HG02870 (cell line): ENCODE data around the gene HRH2.

Experiments
- ATAC-seq: cut with Tn5 transposase; IDR thresholded peaks from one replicate; pipeline ENCODE4 v1.9.1; 2021; ENCODE audit warnings: mild to moderate bottlenecking, moderate library complexity; ENCODE audit not compliant: unreplicated experiment

HRH2 gene

DNA sequence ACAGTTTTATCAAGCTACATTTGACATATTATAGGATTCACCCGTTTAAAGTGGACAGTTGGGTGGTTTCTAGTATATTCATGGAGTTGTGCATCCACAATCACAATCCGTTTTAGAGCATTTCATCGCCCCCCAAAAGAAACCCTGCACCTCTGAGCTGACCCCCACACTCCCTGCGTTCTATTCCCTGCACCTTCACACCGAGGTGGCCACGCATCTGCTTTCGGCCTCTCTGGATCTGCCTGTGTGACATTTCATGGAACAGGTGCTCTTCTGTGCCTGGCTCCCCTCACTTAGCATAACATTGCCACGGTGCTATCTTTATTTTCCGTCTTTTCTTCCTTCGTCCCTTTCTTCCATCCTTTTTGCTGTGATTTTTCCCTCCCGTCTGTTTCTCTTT is 32.7 kb downstream of the HRH2 start:
- no peak for ATAC-seq

- no peak for ATAC-seq
Measured at GRCh38 chr5:175691761-175692160, 33.9 kb downstream of the HRH2 start.

DNA sequence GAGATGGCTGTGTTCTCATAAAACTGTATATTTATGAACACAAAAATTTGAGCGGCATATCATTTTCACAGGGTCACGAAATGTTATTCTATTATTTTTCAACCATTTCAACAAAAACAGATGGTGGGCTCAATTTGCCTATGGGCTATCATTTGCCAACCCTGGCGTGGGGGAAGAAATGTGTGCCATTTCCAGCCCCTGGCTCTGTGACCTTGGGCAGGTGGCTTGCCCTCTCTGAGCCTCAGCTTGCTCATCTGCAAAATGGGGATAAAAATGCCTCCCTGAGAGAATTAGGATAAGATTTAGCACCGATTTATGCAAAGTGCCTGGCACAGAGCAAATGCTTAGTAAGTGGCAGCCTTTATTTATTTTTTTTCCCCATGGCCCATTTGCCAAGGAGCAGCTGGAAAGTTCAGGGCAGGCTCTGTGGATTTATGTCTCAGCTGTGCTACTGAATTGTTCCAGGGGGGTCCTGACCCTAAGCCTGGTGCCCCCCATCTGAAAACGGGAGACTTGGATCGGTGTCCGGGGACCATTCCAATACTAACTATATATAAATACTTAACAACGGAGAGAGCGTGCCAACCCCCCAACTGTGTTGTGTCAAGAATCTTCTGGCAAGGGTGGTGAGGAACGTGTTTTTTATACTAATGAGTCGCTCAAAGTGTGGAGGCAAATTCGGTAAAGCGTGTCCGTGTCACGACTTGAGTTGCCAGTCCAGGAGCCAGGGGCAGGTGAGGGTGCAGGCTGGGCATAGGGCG is 34.5 kb downstream of the HRH2 start:
- ATAC-seq: no peak

DNA sequence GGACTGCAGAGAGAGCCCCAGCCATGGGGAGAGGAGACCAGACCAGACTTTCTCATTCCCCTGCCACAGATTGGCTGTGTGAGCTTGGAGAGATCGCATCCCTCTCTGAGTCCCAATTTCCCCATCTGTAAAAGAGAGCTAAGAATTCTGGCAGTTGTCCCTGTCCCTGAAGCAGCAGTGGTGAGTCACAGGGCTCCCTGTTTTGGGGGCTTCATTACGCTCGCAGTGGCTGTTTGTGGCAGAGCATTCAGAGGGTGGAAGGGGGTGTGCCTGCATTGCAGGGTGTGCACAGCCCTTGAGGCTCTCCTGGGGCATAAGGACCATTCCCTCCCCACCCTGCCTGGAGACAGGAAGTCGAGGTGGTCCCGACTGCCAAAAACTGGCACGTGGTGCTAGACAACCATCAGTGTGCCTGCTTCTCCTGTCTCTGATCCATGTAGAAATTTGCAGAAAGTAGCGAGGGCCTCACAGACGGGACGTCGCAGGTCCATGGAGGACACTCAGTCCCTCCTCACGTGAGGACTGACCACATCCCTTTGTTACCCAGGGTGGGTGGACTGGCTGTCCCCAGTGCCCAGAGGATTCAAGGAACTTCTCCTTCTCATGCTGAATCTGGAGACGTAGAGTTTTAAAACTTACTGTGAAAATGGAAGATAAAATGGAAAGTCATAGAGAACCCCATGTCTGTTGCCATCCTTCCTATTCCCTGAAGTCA is 35.3 kb downstream of the HRH2 start:
- ATAC-seq: no peak

DNA sequence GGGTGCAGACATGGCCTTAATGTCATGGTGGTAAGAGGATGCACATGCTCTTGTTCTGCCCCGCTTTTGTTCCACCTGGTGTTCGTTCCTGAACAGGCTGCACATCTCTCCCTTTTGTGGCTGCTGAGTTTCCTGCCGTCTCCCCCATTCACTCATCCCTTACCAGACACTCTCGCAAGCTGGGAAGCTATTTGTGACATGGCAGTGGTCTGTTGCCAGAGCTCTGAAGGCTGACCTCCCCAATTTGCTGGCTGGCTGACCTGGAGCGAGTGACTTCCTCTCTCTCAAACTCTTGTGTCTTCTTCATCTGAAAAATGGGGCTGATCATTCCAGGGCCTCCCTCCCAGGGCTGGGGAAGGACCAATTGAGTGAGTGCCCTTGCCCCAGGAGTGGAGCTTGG is 35.9 kb downstream of the HRH2 start:
- ATAC-seq: no peak

DNA sequence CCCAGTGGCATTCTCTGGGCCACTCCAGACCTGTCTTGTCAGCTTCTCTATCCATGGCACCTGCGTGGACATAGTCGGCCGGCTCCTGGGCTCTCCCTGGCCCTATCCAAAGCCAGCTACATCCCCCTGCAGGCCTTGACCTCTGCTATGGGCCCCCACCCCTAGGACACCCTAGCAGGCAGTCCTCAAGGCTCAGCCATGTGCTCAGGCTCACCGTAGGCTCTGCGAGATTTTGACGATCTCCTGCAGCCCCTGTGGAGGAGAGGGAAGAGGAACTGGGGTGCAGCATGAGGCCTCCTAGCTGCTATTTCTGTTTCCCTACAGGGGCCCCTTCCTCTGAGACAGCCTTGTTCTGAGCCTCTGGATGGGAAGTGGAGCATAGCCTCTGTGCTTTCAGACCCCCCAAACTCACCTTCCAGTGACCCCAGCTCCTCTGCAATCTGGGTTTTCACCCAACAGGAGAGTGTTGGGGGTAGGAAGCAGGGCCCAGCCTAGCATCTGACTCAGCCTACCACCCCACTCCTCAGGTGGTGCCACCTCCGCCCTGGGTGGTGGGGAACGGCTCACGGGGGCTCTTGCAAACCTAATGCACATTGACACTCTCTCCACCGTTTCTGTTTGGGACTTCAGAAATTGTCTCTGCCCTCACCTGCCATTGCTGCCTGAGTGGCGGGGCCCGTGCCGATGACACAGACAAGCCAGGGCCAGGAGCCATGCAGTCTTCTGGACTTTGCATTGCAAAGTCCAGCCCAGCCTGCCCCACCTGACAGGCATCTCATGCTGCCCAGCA is 36.7 kb downstream of the HRH2 start:
- ATAC-seq: no peak

DNA sequence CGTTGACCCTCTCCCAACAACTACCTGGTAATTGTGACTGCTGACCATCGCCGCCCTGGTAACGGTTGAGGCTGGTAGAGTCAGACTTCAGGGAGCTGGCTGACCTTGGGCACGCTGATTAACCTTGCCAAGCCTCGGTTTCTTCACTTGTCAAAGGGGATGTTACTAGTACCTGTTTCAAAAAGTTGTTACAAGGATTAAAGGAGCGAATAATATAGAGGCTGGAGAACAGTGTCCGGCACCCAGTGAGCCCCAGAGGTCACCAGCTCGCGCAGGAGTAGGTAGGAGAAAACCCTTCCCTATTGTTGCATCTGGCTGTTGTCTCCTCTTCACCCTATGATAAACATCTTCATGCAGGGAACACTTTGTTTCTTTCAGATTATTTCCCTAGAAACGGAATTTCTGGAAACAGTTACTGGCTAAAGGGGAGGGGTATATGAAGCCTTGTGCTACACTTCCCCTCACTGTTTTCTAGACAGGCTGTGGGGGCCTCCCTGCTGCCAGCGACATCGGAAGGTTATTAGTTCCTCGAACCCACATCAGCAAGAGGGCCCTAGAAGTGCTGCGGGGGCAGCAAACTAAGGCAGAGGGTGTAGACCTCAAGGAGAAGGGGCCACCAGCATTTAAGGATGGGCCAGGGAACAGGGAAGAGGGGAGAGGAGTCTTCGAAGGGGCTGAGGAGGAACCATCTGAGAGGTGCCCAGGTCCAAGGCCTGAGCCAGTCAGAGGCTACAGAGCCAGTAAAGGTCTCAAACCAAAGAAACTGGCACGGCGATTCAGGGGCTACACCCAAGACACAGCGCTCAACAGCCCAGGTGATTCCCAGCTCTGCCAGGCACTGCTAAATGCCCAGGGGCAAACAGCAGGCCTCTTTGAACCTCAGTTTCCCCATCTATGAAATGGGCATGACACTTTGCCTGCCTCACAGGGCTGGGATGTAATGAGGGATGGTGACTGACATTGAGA is 37.6 kb downstream of the HRH2 start:
- ATAC-seq: no peak

DNA sequence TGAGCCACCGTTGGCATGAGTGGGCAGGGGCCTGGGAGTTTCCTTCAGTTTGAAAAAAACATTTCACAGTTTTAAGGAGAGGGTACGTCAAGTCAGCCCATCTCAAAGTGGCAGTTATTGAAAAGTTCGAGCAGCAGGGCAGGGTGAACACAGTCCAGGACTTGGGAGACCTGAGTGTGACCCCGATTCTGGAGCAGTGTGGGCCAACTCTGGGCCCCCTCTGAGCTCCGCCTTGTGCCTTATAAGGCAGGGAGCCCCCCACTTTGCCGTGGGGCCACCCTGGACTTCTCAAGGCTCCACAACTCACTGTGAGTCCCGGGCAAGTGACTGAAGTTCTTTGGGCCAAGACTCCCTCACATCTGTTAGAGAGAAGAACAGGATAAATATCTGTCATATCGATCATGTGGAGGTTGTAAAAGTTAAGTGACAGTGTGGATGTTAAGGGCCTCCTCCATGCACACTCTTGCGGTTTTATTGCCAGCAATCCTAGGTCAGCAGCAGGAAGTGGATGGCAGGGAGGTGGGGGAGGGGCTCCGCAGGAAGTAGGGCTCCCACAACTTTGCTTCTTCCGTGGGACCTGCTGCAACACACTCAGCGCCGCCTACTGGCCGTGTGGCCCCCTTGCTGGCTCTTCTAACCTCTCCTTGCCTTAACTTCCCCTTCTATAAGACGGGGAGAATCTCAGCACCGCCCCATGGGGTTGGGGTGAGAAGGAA is 38.4 kb downstream of the HRH2 start:
- no peak for ATAC-seq

DNA sequence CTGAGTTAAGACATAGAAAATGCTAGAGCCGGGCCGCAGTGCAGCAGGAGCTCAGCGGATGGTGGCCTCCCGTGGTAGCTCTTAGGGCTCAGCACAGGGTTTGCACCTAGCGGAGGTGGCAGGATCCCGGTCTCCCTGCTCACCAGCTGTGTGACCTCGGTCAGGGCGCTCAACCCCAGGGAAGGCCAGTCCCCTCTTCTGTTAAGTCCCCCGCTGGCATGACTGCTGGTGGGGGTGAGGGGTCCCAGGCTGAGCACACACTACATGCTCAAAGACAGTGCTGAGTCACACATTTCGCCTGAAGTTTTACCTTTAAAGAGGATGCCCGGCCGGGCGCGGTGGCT is 39.0 kb downstream of the HRH2 start:
- no peak for ATAC-seq

DNA sequence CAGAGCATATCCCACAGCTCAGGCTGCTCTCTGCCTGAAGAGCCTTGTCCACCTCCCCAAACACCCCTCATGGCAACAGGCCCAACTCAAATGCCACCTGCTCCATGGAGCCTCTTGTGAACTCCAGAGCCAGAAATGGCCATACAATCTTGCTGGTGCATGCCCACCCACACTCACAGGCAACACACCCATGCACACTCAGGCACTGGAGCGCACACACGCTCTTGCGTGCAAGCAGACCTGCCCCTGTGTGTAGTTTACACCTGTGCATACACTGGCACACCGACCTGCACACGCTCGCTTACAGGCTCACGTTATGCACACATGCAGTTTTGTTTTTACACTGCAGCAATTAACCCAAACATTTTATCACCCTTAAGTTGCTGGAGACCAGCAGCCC is 40.0 kb downstream of the HRH2 start:
- no peak for ATAC-seq

- ATAC-seq: no peak
Measured at GRCh38 chr5:175698401-175699115, 40.7 kb downstream of the HRH2 start.

DNA sequence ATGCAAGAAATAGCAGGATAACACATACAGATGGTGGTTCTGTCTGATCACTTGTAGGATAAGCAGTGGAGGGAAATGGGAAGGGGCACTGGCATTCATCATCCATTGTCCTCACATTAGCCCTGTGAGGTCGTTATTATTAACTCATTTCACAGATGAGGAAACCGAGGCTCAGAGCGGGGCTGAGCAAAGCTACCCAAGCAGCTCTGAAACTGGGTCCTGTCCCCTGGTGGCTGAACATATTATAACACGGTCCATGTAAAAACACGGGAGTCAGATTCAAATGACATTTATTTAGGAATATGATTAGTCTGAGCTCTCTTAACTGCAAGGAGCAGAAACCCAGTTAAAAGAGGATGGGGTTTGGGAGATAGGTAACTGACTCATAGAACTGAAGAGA is 43.1 kb downstream of the HRH2 start:
- ATAC-seq: no peak

DNA sequence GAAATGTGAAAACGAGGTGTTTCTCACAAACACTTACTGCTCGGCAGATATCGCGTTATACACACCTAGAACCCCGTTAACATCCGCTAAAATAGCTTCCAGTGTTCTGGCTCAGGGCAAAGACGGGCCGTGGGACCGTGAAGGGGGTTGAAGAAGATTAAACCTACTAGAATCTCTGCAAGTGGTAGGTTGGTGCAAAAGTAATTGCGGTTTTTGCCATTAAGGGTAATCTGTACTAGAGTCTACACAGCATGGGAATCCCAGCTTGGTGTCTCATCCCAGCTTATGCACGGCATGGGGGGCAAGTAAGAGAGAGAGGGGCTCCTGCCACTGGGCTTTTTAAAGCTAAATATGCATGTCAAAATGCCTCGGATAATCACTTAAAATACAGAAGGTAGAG is 43.9 kb downstream of the HRH2 start:
- ATAC-seq: no peak

DNA sequence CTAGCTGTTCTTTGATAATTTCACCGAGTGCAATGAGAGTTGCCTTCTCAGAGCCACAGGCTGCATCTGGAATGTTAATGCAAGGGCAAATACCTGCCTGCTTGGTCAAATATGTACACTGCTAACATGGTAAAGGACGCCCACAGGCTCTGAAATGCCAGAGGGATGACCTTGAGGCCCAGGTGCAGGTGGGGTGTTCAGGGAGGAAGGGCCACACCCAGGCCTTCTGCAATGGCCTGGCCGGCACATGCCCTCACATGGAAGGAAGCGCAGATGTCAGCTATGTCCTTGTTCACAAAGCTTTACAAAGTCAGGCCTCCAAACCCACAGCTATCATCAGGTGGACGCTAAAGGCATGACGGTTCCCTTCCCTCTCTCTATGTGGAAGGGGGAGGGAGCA is 48.6 kb downstream of the HRH2 start:
- no peak for ATAC-seq

DNA sequence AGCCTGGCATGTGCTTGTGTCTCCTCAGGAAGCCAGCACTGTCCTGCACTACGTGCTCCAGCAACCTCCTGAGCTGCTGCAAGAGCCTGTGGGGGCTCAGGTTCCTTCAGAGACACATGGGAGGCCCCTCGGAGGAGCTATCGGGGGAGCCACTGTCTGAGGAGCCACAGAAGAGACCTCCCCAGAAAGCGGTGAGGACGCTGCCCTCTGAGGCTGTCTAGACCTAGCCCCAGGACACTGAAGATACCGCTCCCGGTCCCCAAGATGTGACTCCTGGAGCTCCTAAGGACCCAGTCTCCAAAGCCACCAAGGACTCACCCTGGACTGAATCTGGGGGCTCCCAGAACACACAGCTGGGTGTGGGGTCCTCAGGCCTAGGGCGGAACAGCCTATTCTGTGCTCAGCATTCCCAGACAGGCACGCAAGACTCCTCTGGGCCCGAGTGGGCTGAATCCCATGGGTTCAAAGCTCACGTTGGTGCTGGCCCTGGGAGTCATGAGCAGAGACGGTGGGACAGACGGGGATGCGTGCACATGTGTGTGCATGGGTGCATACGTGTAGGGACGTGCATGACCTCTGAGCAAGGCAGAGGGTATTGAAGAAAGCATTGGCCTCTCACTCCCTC is 50.0 kb downstream of the HRH2 start:
- no peak for ATAC-seq

DNA sequence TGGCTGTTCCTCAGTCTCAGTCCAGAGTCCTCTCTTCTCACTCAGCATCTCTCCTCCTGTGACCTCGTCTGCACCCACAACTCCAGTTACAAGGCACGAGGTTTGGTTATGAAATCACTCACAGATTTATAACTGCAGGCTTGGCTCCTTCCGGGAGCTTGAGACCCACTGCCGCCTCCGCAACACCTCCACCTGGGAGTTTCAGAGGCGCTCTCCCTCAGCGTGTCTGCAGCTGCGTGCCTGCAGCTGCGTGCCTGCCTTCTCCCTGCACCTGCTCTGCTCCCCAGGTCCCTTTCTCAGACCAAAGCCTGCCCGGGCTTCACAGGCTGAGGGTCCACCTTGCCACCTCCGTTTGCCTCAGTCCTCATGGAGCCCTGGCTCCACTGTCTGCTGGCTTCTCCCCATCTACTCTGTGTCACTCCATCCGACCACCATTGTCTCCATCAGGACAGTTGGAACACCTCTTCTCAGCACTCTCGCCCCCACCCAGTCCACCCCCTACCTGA is 51.5 kb downstream of the HRH2 start:
- no peak for ATAC-seq

- ATAC-seq: no peak
Measured at GRCh38 chr5:175710326-175710725, 52.5 kb downstream of the HRH2 start.

DNA sequence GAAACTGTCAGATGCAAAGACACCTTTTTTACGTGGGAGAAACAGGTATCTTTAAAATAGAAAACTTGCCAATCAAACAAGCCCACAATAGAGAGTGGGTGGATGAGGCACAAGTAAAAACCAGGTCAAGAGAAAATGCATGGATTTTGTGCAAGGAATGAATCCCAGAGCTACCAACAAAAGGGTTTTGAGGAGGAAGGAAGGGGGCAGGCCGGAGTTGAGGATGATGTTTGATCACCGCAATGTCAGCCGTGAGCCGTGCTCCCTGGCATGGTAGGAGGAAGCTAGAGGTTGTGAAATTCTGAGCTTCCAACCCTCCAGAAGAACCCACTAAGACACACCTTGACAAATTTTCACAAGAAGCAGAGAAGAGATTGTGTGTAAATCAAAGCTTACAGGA is 53.2 kb downstream of the HRH2 start:
- ATAC-seq: no peak
